Upper lobe of left lung (tissue), 6 donors: ENCODE results near the gene ITFG1. TPM values are rescaled to one million over a fixed set of nuclear protein-coding genes. Genes with fewer than 3 reads are reported as not detected.
A peak's percentile ranks its signal among the peaks of the same experiment; 100 is the strongest.

Source experiments
- ATAC-seq, 2 donors: fragments of 200-7000 bp; cut with Tn5 transposase; one replicate each; pipeline ENCODE4 v1.9.1; 2022; ENCODE audit warnings: mild to moderate bottlenecking in 2 of 2, moderate library complexity in 2 of 2; ENCODE audit not compliant: low FRiP score in 2 of 2
- DNase-seq, 2 donors: peaks; one replicate each; pipeline ENCODE4 v3.0.0-alpha.2; 2019 to 2020
- H3K27ac ChIP-seq, 4 donors: fragments of 200-600 bp; sonication (generic); one replicate each; pipeline ENCODE4 v1.5.1; 2016 to 2019
- H3K27me3 ChIP-seq, 4 donors: fragments of 200-600 bp; sonication (generic); one replicate each; pipeline ENCODE4 v1.5.1; 2017 to 2019
- H3K36me3 ChIP-seq, 4 donors: fragments of 200-600 bp; sonication (generic); one replicate each; pipeline ENCODE4 v1.5.1; 2016 to 2019
- H3K4me1 ChIP-seq, 4 donors: fragments of 200-600 bp; sonication (generic); one replicate each; pipeline ENCODE4 v1.5.1; 2018 to 2019
- H3K4me3 ChIP-seq, 4 donors: fragments of 200-600 bp; sonication (generic); one replicate each; pipeline ENCODE4 v1.5.1; 2017 to 2019; ENCODE audit warnings: mild to moderate bottlenecking in 2 of 4, moderate library complexity in 1 of 4
- H3K9me3 ChIP-seq, 4 donors: fragments of 200-600 bp; sonication (generic); one replicate each; pipeline ENCODE4 v1.5.1; 2018 to 2019
- CTCF ChIP-seq, 6 experiments: fragments of 450-650 bp in 4 of 6; fragments of 200-600 bp in 2 of 6; sonication (generic) in 2 of 6; IDR thresholded peaks; one replicate each; pipeline ENCODE4 v1.5.1; 2016 to 2019; ENCODE audit warnings: antibody characterized with exemption in 6 of 6
- EP300 ChIP-seq, 4 donors: sonication (generic); formaldehyde crosslinking; IDR thresholded peaks; one replicate each; pipeline ENCODE4 v1.5.1; 2017; ENCODE audit warnings: antibody characterized with exemption in 4 of 4, control low read depth in 2 of 4
- POLR2A ChIP-seq, 4 donors: fragments of 450-650 bp; IDR thresholded peaks; one replicate each; pipeline ENCODE4 v1.5.1; 2016 to 2017; ENCODE audit warnings: antibody characterized with exemption in 4 of 4, mild to moderate bottlenecking in 2 of 4
- POLR2AphosphoS5 ChIP-seq, 2 donors: sonication (generic); formaldehyde crosslinking; IDR thresholded peaks; one replicate each; pipeline ENCODE4 v1.5.1; 2017; ENCODE audit warnings: antibody characterized with exemption in 2 of 2
- WGBS, 2 donors: methylation state at CpG; one replicate each; pipeline ENCODE4 v1.1.5; 2017 to 2018; 5-methylcytosine and 5-hydroxymethylcytosine counted together
- total RNA-seq, 6 donors: library from RNA; depleted of rRNA in 4 of 6; stranded (reverse); fragments of >200 nt in 4 of 6; gene quantifications; one replicate each; pipeline versions ENCODE4 v1.1.0 to v1.2.1, GENCODE V29; 2016 to 2021
- donor health status: DM: no; HTN: no; CAD: no; lungs with moderate emphysema.
- donor health status: DM: no; HTN: yes; CAD: no; lungs with severe emphysema.

Gene ITFG1
- total RNA-seq, 6 donors from 2014 or later: 23.7 to 58.1 (median 43.6) TPM

- ATAC-seq (no peak), DNase-seq (no peak)
- WGBS, 2 donors: 94% methylated on average over 5 of the region's 5 CpGs
- Histone ChIP-seq H3K4me1 (no peaks in the 10 kb centered on the region), H3K4me3 (no peak overlapping the region), H3K27me3 (no peaks in the 10 kb centered on the region), H3K9me3 (peaks cover 0 to 2% (median under 1%) of the 10 kb centered on the region in 4 donors), H3K36me3 (no peaks in the 10 kb centered on the region), H3K27ac (no peak overlapping the region)
- TF ChIP-seq POLR2A (IDR thresholded peaks at IDR 0.05) (no peak), EP300 (IDR thresholded peaks at IDR 0.05) (no peak), CTCF (IDR thresholded peaks at IDR 0.05) (no peak), POLR2AphosphoS5 (IDR thresholded peaks at IDR 0.05) (no peak)
Observed at GRCh38 chr16:47278306-47278970, 182.4 kb downstream of the ITFG1 start.

DNA sequence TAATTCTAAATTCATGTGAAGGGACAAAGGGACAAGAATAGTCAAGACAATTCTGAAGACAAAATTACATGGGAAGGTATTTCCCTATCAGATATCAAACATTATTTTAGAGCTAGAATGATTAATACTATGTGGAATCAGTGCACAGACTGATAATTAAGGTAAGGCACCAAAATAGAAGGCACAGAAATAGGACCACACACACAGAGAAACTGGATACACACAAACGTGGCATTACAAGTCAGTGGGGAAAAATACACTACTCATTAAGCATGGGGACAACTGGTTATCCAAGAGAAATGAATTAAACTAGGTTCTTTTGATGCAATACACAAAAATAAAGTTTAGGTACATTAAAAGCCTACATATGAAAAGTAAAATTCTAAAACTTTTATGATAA lies 184.3 kb downstream of the ITFG1 start:
- ATAC-seq (no peak), DNase-seq (no peak)
- TF ChIP-seq POLR2AphosphoS5 (IDR thresholded peaks at IDR 0.05): no peak
- no peak for TF ChIP-seq EP300 (IDR thresholded peaks at IDR 0.05)
- TF ChIP-seq CTCF (IDR thresholded peaks at IDR 0.05): no peak
- no peak for TF ChIP-seq POLR2A (IDR thresholded peaks at IDR 0.05)
- no peaks in the 10 kb centered on the region for H3K36me3 ChIP-seq
- H3K27me3 ChIP-seq: no peaks in the 10 kb centered on the region
- H3K27ac ChIP-seq: no peak overlapping the region
- H3K4me3 ChIP-seq: no peak overlapping the region
- 78 to 84% methylated on average over 1 of the region's 1 CpG for WGBS, 2 donors
- H3K9me3 ChIP-seq: no peaks in the 10 kb centered on the region
- H3K4me1 ChIP-seq: no peaks in the 10 kb centered on the region

DNA sequence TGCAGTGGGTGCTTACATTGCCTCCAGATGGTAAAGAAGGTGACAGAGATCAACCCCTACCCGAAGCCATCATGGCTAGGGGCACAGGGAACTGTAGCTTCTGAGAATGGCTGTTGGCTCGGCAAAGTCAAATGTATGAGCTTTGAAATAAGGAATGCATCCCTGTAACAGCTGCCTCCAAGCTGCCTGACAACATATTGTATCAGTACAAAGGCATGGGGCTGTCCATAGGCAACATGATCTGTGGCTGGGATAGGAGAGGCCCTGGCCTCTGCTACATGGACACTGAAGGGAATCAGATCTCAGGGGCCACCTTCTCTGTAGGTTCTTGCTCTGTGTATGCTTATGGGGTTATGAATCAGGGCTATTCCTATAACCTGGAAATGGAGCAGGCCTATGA lies 197.9 kb downstream of the ITFG1 start:
- Histone ChIP-seq H3K27me3 (no peaks in the 10 kb centered on the region), H3K4me3 (no peak overlapping the region), H3K36me3 (peaks cover 0 to 12% (median 2%) of the 10 kb centered on the region in 4 donors), H3K4me1 (no peaks in the 10 kb centered on the region), H3K27ac (no peak overlapping the region), H3K9me3 (no peaks in the 10 kb centered on the region)
- DNase-seq: no peak
- TF ChIP-seq CTCF (IDR thresholded peaks at IDR 0.05): no peak
- 100% methylated on average over 2 of the region's 2 CpGs for WGBS, 2 donors
- peak in 1 of 2 donors; percentile 19 for ATAC-seq

- no peak overlapping the region for H3K27ac ChIP-seq
- no peaks in the 10 kb centered on the region for H3K4me1 ChIP-seq
- H3K9me3 ChIP-seq: no peaks in the 10 kb centered on the region
- ATAC-seq (no peak), DNase-seq (no peak)
- H3K36me3 ChIP-seq: peaks cover 0 to 21% (median 5%) of the 10 kb centered on the region in 4 donors
- no peak overlapping the region for H3K4me3 ChIP-seq
- TF ChIP-seq POLR2AphosphoS5 (IDR thresholded peaks at IDR 0.05) (no peak), POLR2A (IDR thresholded peaks at IDR 0.05) (no peak), EP300 (IDR thresholded peaks at IDR 0.05) (no peak), CTCF (IDR thresholded peaks at IDR 0.05) (no peak)
- WGBS, 2 donors: 94 to 95% methylated on average over 11 of the region's 11 CpGs
- H3K27me3 ChIP-seq: no peaks in the 10 kb centered on the region
Observed at GRCh38 chr16:47260503-47260902, 200.4 kb downstream of the ITFG1 start.

DNA sequence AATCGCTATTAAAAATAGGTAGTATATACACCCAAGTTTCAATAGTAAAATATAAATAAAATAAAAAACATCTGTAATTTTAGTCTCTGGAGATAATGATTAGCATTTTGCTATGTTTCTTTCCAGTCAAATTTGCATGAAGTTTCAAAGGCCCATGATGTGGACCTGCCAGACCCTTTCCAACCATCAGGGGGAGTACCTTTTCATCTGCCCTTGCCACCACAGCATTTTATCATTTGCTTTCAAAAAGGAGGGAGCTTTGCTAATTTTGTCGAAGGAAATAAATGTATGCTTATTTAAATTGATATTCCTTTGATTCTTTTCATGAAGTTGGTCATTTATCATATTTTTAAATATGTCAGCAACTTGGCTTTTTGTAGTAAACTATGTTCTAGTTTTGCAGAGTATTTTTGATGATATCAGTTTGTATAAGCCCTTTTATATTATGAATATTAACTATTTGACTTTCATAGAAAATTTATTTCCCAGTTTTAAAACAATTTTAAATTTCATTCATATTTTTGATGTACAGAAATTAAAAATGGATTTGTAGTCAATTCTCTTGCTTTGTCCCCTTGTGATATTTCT lies 201.9 kb downstream of the ITFG1 start:
- H3K36me3 ChIP-seq: peaks cover 0 to 23% (median 5%) of the 10 kb centered on the region in 4 donors
- TF ChIP-seq POLR2AphosphoS5 (IDR thresholded peaks at IDR 0.05) (no peak), CTCF (IDR thresholded peaks at IDR 0.05) (peak in 5 of 6 experiments; percentile 27 to 35 (median 32)), POLR2A (IDR thresholded peaks at IDR 0.05) (no peak), EP300 (IDR thresholded peaks at IDR 0.05) (no peak)
- no peak overlapping the region for H3K4me3 ChIP-seq
- 68 to 73% methylated on average over 2 of the region's 2 CpGs for WGBS, 2 donors
- no peak overlapping the region for H3K27ac ChIP-seq
- H3K4me1 ChIP-seq: no peaks in the 10 kb centered on the region
- no peaks in the 10 kb centered on the region for H3K9me3 ChIP-seq
- ATAC-seq (no peak), DNase-seq (no peak)
- H3K27me3 ChIP-seq: no peaks in the 10 kb centered on the region
